Astrocyte (in vitro differentiated cells and primary cell): ENCODE data around the gene TCF7. TPM values are rescaled to one million over a fixed set of nuclear protein-coding genes. Genes with fewer than 3 reads are reported as not detected.

Source experiments
- DNase-seq: peaks from one replicate; pipeline ENCODE4 v3.0.0-alpha.2; 2010; ENCODE audit warnings: low read depth
- FAIRE-seq: peaks from 2 replicates; lab custom pipeline; 2011; peaks lifted over from hg19 to GRCh38; lab: Jason Lieb, UNC
- H2AFZ ChIP-seq: 2 replicates; pipeline ENCODE4 v1.6.0; 2012; ENCODE audit warnings: low read depth, low read length, inconsistent platforms
- H3K27ac ChIP-seq: 2 replicates; pipeline ENCODE4 v1.5.1; 2011; ENCODE audit warnings: low read depth, low read length, inconsistent platforms
- H3K27me3 ChIP-seq: 2 replicates; pipeline ENCODE4 v1.6.0; 2011; ENCODE audit warnings: low read length, inconsistent platforms; ENCODE audit not compliant: insufficient read depth
- H3K36me3 ChIP-seq: 2 replicates; pipeline ENCODE4 v1.5.1; 2011; ENCODE audit warnings: low read length, inconsistent platforms; ENCODE audit not compliant: insufficient read depth
- H3K4me1 ChIP-seq: 2 replicates; pipeline ENCODE4 v1.5.1; 2011; ENCODE audit warnings: low read length, inconsistent platforms; ENCODE audit not compliant: insufficient read depth
- H3K4me2 ChIP-seq: 2 replicates; pipeline ENCODE4 v1.6.0; 2012; ENCODE audit warnings: low read length, inconsistent platforms
- H3K4me3 ChIP-seq: 2 replicates; pipeline ENCODE4 v1.5.1; 2011; ENCODE audit warnings: low read depth, mild to moderate bottlenecking, low read length, inconsistent platforms; ENCODE audit not compliant: insufficient read depth
- H3K79me2 ChIP-seq: 2 replicates; pipeline ENCODE4 v1.6.0; 2012; ENCODE audit warnings: mild to moderate bottlenecking, low read length, inconsistent platforms; ENCODE audit not compliant: insufficient read depth
- H3K9ac ChIP-seq: 2 replicates; pipeline ENCODE4 v1.6.0; 2012; ENCODE audit warnings: mild to moderate bottlenecking, low read length, inconsistent platforms
- H3K9me3 ChIP-seq: 2 replicates; pipeline ENCODE4 v1.5.1; 2012; ENCODE audit warnings: low read depth, mild to moderate bottlenecking, low read length, inconsistent platforms; ENCODE audit not compliant: insufficient read depth
- H4K20me1 ChIP-seq: 2 replicates; pipeline ENCODE4 v1.6.0; 2012; ENCODE audit warnings: low read length, inconsistent platforms; ENCODE audit not compliant: insufficient read depth
- H3K27ac Mint-ChIP-seq: one replicate; pipeline ENCODE4 v1.8.0; 2021; ENCODE audit warnings: mild to moderate bottlenecking, mixed read lengths; ENCODE audit not compliant: unreplicated experiment
- H3K27me3 Mint-ChIP-seq: one replicate; pipeline ENCODE4 v1.8.0; 2021; ENCODE audit warnings: low read depth, mixed read lengths; ENCODE audit not compliant: unreplicated experiment
- H3K36me3 Mint-ChIP-seq: one replicate; pipeline ENCODE4 v1.8.0; 2021; ENCODE audit warnings: low read depth, mixed read lengths; ENCODE audit not compliant: unreplicated experiment
- H3K4me1 Mint-ChIP-seq: one replicate; pipeline ENCODE4 v1.8.0; 2021; ENCODE audit warnings: low read depth, mixed read lengths; ENCODE audit not compliant: unreplicated experiment
- H3K4me3 Mint-ChIP-seq: one replicate; pipeline ENCODE4 v1.8.0; 2021; ENCODE audit warnings: mild to moderate bottlenecking, moderate library complexity, mixed read lengths; ENCODE audit not compliant: unreplicated experiment
- H3K9me3 Mint-ChIP-seq: one replicate; pipeline ENCODE4 v1.8.0; 2021; ENCODE audit warnings: mild to moderate bottlenecking, mixed read lengths; ENCODE audit not compliant: unreplicated experiment
- CTCF ChIP-seq: IDR thresholded peaks from 2 replicates; pipeline ENCODE4 v1.5.1; 2011; ENCODE audit warnings: low read depth, mild to moderate bottlenecking, inconsistent platforms, low read length, moderate library complexity; ENCODE audit not compliant: insufficient read depth
- EZH2 ChIP-seq: IDR thresholded peaks from 2 replicates; pipeline ENCODE4 v1.6.1; 2012; ENCODE audit warnings: mild to moderate bottlenecking, low read length, inconsistent platforms; ENCODE audit not compliant: insufficient read depth
- total RNA-seq: library from RNA; stranded (reverse); gene quantifications from 2 replicates; pipeline ENCODE4 v1.2.1, GENCODE V29; 2021

The TCF7 gene
- total RNA-seq, 1 donor from 2014 or later: 2.6 TPM

GRCh38 chr5:134132372-134133187 lies 18.1 kb downstream of the TCF7 start:
- H3K27ac ChIP-seq: no peak overlapping the region
- Mint-ChIP-seq H3K4me1 (peaks cover 5% of the 10 kb centered on the region), H3K9me3 (no peaks in the 10 kb centered on the region), H3K4me3 (no peak overlapping the region), H3K27me3 (no peaks in the 10 kb centered on the region), H3K27ac (peak overlapping the region; percentile 34), H3K36me3 (peaks cover 18% of the 10 kb centered on the region)
- peaks cover 8% of the 10 kb centered on the region for H3K36me3 ChIP-seq
- no peaks in the 10 kb centered on the region for H3K27me3 ChIP-seq
- DNase-seq (no peak), FAIRE-seq (no peak)
- no peak overlapping the region for H3K9ac ChIP-seq
- TF ChIP-seq EZH2: no peak
- TF ChIP-seq CTCF: no peak
- H3K4me2 ChIP-seq: no peak overlapping the region
- H3K4me3 ChIP-seq: no peak overlapping the region
- H3K79me2 ChIP-seq: peaks cover 63% of the 10 kb centered on the region
- peaks cover 10% of the 10 kb centered on the region for H3K4me1 ChIP-seq
- no peaks in the 10 kb centered on the region for H3K9me3 ChIP-seq
- peaks cover 85% of the 10 kb centered on the region for H4K20me1 ChIP-seq
- H2AFZ ChIP-seq: no peak overlapping the region

GRCh38 chr5:134133188-134133994 lies 18.9 kb downstream of the TCF7 start:
- peaks cover 89% of the 10 kb centered on the region for H4K20me1 ChIP-seq
- no peak for TF ChIP-seq CTCF
- TF ChIP-seq EZH2: no peak
- no peak overlapping the region for H2AFZ ChIP-seq
- peaks cover 8% of the 10 kb centered on the region for H3K36me3 ChIP-seq
- Mint-ChIP-seq H3K4me1 (peaks cover 11% of the 10 kb centered on the region), H3K36me3 (peaks cover 18% of the 10 kb centered on the region), H3K9me3 (no peaks in the 10 kb centered on the region), H3K4me3 (no peak overlapping the region), H3K27ac (peak overlapping the region; percentile 34), H3K27me3 (no peaks in the 10 kb centered on the region)
- H3K79me2 ChIP-seq: peaks cover 62% of the 10 kb centered on the region
- no peak overlapping the region for H3K9ac ChIP-seq
- H3K4me1 ChIP-seq: peaks cover 11% of the 10 kb centered on the region
- H3K27me3 ChIP-seq: no peaks in the 10 kb centered on the region
- no peak overlapping the region for H3K4me2 ChIP-seq
- no peak overlapping the region for H3K27ac ChIP-seq
- DNase-seq: no peak
- no peak overlapping the region for H3K4me3 ChIP-seq
- FAIRE-seq: no peak
- no peaks in the 10 kb centered on the region for H3K9me3 ChIP-seq
